ENCODE measurements around the gene FSHR. TPM values are rescaled to one million over a fixed set of nuclear protein-coding genes. Genes with fewer than 3 reads are reported as not detected.

Gene FSHR
- total RNA-seq, 1 donor from 2014 or later: not detected

- Mint-ChIP-seq H3K27ac (no peak overlapping the region), H3K36me3 (no peaks in the 10 kb centered on the region), H3K4me1 (ENCODE audit: unreplicated experiment) (no peaks in the 10 kb centered on the region), H3K4me3 (no peak overlapping the region), H3K27me3 (peaks cover 5% of the 10 kb centered on the region), H3K9me3 (peaks cover 5% of the 10 kb centered on the region)
- no peak for TF ChIP-seq CTCF (conservative IDR thresholded peaks at IDR 0.05)
- DNase-seq (ENCODE audit: extremely low spot score, unreplicated experiment): no peak
Observed at GRCh38 chr2:49186050-49186648, 31.8 kb upstream of the FSHR start.

- Mint-ChIP-seq H3K36me3 (no peaks in the 10 kb centered on the region), H3K27me3 (no peaks in the 10 kb centered on the region)
Observed at GRCh38 chr2:49178656-49179055, 24.3 kb upstream of the FSHR start.

GRCh38 chr2:49177194-49177593 is 22.9 kb upstream of the FSHR start:
- Mint-ChIP-seq H3K4me1 (ENCODE audit: unreplicated experiment) (no peaks in the 10 kb centered on the region), H3K9me3 (peaks cover 5% of the 10 kb centered on the region), H3K4me3 (no peak overlapping the region), H3K27me3 (no peaks in the 10 kb centered on the region), H3K27ac (no peak overlapping the region), H3K36me3 (no peaks in the 10 kb centered on the region)
- TF ChIP-seq CTCF (conservative IDR thresholded peaks at IDR 0.05): no peak
- DNase-seq (ENCODE audit: extremely low spot score, unreplicated experiment): no peak

More at GRCh38 chr2:49178656-49179055, 24.3 kb upstream of the FSHR start:
- DNase-seq (ENCODE audit: extremely low spot score, unreplicated experiment): no peak
- Mint-ChIP-seq H3K4me3 (no peak overlapping the region), H3K9me3 (peaks cover 5% of the 10 kb centered on the region), H3K4me1 (ENCODE audit: unreplicated experiment) (no peaks in the 10 kb centered on the region), H3K27ac (no peak overlapping the region)
- TF ChIP-seq CTCF (conservative IDR thresholded peaks at IDR 0.05): no peak

- Mint-ChIP-seq H3K27ac (no peak overlapping the region), H3K27me3 (no peaks in the 10 kb centered on the region), H3K4me3 (no peak overlapping the region), H3K9me3 (peaks cover 5% of the 10 kb centered on the region), H3K36me3 (no peaks in the 10 kb centered on the region), H3K4me1 (ENCODE audit: unreplicated experiment) (no peaks in the 10 kb centered on the region)
- no peak for TF ChIP-seq CTCF (conservative IDR thresholded peaks at IDR 0.05)
- DNase-seq (ENCODE audit: extremely low spot score, unreplicated experiment): no peak
Observed at GRCh38 chr2:49175831-49176230, 21.5 kb upstream of the FSHR start.

- Mint-ChIP-seq H3K4me3 (no peak overlapping the region), H3K4me1 (ENCODE audit: unreplicated experiment) (no peaks in the 10 kb centered on the region), H3K27me3 (no peaks in the 10 kb centered on the region), H3K36me3 (no peaks in the 10 kb centered on the region), H3K9me3 (peaks cover 5% of the 10 kb centered on the region), H3K27ac (no peak overlapping the region)
- TF ChIP-seq CTCF (conservative IDR thresholded peaks at IDR 0.05): no peak
- no peak for DNase-seq (ENCODE audit: extremely low spot score, unreplicated experiment)
Observed at GRCh38 chr2:49174750-49175149, 20.4 kb upstream of the FSHR start.

GRCh38 chr2:49167131-49167530 is 12.8 kb upstream of the FSHR start:
- Mint-ChIP-seq H3K27ac (no peak overlapping the region), H3K4me1 (ENCODE audit: unreplicated experiment) (no peaks in the 10 kb centered on the region), H3K36me3 (no peaks in the 10 kb centered on the region), H3K4me3 (no peak overlapping the region), H3K9me3 (no peaks in the 10 kb centered on the region), H3K27me3 (no peaks in the 10 kb centered on the region)
- no peak for TF ChIP-seq CTCF (conservative IDR thresholded peaks at IDR 0.05)
- DNase-seq (ENCODE audit: extremely low spot score, unreplicated experiment): no peak

All from type B pancreatic cell (in vitro differentiated cells).